ENCODE measurements around the gene CCDC134. TPM values are rescaled to one million over a fixed set of nuclear protein-coding genes. Genes with fewer than 3 reads are reported as not detected.

CCDC134 gene
- total RNA-seq, 1 donor from 2014 or later = 11.3 TPM

- Histone ChIP-seq H3K4me1 (ENCODE audit: insufficient read depth, low read length) (no peaks in the 10 kb centered on the region), H3K36me3 (ENCODE audit: insufficient read depth, low read length) (no peaks in the 10 kb centered on the region), H3K27ac (ENCODE audit: low read depth, low read length) (no peak overlapping the region), H3K4me2 (ENCODE audit: low read length) (no peak overlapping the region), H3K27me3 (ENCODE audit: insufficient read depth, low read length) (no peaks in the 10 kb centered on the region), H3K4me3 (ENCODE audit: insufficient read depth, low read depth, low read length) (no peak overlapping the region), H3K9me3 (ENCODE audit: insufficient read depth, low read depth, low read length) (no peaks in the 10 kb centered on the region), H2AFZ (ENCODE audit: low read depth, low read length) (no peak overlapping the region), H3K9ac (ENCODE audit: low read length) (no peak overlapping the region), H3K79me2 (ENCODE audit: insufficient read depth, low read length) (no peaks in the 10 kb centered on the region), H4K20me1 (ENCODE audit: insufficient read depth, low read length) (no peaks in the 10 kb centered on the region)
- DNase-seq (ENCODE audit: low read depth) = no peak
- H3K36me3 Mint-ChIP-seq (ENCODE audit: low read depth, unreplicated experiment) = peaks cover 2% of the 10 kb centered on the region
- peaks cover 15% of the 10 kb centered on the region for H3K27me3 Mint-ChIP-seq (ENCODE audit: low read depth, unreplicated experiment)
- no peak overlapping the region for H3K4me3 Mint-ChIP-seq (ENCODE audit: unreplicated experiment)
- H3K9me3 Mint-ChIP-seq (ENCODE audit: unreplicated experiment) = no peaks in the 10 kb centered on the region
- no peak for TF ChIP-seq EZH2 (IDR thresholded peaks at IDR 0.05; ENCODE audit: insufficient read depth, low read length)
- TF ChIP-seq, protein P1, sequence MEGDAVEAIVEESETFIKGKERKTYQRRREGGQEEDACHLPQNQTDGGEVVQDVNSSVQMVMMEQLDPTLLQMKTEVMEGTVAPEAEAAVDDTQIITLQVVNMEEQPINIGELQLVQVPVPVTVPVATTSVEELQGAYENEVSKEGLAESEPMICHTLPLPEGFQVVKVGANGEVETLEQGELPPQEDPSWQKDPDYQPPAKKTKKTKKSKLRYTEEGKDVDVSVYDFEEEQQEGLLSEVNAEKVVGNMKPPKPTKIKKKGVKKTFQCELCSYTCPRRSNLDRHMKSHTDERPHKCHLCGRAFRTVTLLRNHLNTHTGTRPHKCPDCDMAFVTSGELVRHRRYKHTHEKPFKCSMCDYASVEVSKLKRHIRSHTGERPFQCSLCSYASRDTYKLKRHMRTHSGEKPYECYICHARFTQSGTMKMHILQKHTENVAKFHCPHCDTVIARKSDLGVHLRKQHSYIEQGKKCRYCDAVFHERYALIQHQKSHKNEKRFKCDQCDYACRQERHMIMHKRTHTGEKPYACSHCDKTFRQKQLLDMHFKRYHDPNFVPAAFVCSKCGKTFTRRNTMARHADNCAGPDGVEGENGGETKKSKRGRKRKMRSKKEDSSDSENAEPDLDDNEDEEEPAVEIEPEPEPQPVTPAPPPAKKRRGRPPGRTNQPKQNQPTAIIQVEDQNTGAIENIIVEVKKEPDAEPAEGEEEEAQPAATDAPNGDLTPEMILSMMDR (IDR thresholded peaks at IDR 0.05; ENCODE audit: insufficient read depth, low read depth, low read length) = no peak
- FAIRE-seq = no peak
- no peak overlapping the region for H3K27ac Mint-ChIP-seq (ENCODE audit: unreplicated experiment)
- H3K4me1 Mint-ChIP-seq (ENCODE audit: low read depth, unreplicated experiment) = no peaks in the 10 kb centered on the region
These were observed 22.6 kb upstream of the CCDC134 start for GRCh38 chr22:41777749-41778425.

DNA sequence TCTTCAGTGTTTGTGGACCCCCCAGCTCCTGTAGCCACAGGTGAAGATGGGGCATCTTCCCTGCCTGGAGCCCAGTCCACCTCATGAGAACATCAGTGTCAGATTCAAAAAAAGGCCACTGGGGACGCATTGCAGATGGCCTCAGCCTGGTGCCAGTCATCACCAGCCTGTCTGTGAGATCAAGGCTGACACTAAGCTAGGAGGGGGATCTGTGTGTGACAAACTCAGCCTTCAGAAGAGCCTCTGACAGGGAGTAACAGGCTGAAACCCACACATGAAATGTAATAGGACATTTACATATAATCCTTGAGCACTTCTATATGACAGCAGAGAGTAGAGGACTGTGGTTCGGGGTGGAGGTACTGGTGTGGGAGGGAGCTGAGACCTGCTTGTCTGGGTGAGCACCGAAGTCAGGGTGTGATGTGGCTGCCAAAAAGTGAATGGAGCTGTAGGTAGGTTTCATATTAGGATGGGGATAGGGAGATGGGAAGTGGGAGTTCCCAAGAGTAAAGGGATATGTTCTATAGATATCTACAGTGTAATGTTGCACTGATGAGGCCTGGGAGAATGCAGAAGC, 20.5 kb upstream of the CCDC134 start:
- H3K9me3 ChIP-seq (ENCODE audit: insufficient read depth, low read depth, low read length) = no peaks in the 10 kb centered on the region
- H3K36me3 Mint-ChIP-seq (ENCODE audit: low read depth, unreplicated experiment) = peaks cover 2% of the 10 kb centered on the region
- no peak overlapping the region for H3K9ac ChIP-seq (ENCODE audit: low read length)
- no peak for FAIRE-seq
- H3K4me3 Mint-ChIP-seq (ENCODE audit: unreplicated experiment) = no peak overlapping the region
- no peak overlapping the region for H3K4me3 ChIP-seq (ENCODE audit: insufficient read depth, low read depth, low read length)
- peaks cover 21% of the 10 kb centered on the region for H3K27me3 Mint-ChIP-seq (ENCODE audit: low read depth, unreplicated experiment)
- no peaks in the 10 kb centered on the region for H3K36me3 ChIP-seq (ENCODE audit: insufficient read depth, low read length)
- H2AFZ ChIP-seq (ENCODE audit: low read depth, low read length) = no peak overlapping the region
- no peaks in the 10 kb centered on the region for H3K4me1 Mint-ChIP-seq (ENCODE audit: low read depth, unreplicated experiment)
- H3K9me3 Mint-ChIP-seq (ENCODE audit: unreplicated experiment) = no peaks in the 10 kb centered on the region
- DNase-seq (ENCODE audit: low read depth) = no peak
- H4K20me1 ChIP-seq (ENCODE audit: insufficient read depth, low read length) = no peaks in the 10 kb centered on the region
- no peak overlapping the region for H3K27ac Mint-ChIP-seq (ENCODE audit: unreplicated experiment)
- H3K27me3 ChIP-seq (ENCODE audit: insufficient read depth, low read length) = no peaks in the 10 kb centered on the region
- no peak overlapping the region for H3K4me2 ChIP-seq (ENCODE audit: low read length)
- no peak for TF ChIP-seq EZH2 (IDR thresholded peaks at IDR 0.05; ENCODE audit: insufficient read depth, low read length)
- TF ChIP-seq, protein P1 (IDR thresholded peaks at IDR 0.05; ENCODE audit: insufficient read depth, low read depth, low read length) = no peak
- H3K4me1 ChIP-seq (ENCODE audit: insufficient read depth, low read length) = no peaks in the 10 kb centered on the region
- no peak overlapping the region for H3K27ac ChIP-seq (ENCODE audit: low read depth, low read length)
- H3K79me2 ChIP-seq (ENCODE audit: insufficient read depth, low read length) = no peaks in the 10 kb centered on the region
